CD4-positive, alpha-beta T cell treated with Interleukin-21 for 1 hour (primary cell): ENCODE data around the gene BGLAP.
A peak's percentile ranks its signal among the peaks of the same experiment; 100 is the strongest.
"Not testable (repeated sequence)": the region's sequence is repeated elsewhere in the genome, so short reads cannot be mapped to it uniquely, and the experiment has no call there.

Experiments
- DNase-seq: peaks from one replicate; pipeline ENCODE4 v3.0.0-alpha.2; 2020

Gene BGLAP

DNA sequence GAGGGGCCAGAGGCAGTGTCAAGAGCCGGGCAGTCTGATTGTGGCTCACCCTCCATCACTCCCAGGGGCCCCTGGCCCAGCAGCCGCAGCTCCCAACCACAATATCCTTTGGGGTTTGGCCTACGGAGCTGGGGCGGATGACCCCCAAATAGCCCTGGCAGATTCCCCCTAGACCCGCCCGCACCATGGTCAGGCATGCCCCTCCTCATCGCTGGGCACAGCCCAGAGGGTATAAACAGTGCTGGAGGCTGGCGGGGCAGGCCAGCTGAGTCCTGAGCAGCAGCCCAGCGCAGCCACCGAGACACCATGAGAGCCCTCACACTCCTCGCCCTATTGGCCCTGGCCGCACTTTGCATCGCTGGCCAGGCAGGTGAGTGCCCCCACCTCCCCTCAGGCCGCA is at the start of gene BGLAP:
Gene BGLAP, plus strand, starts transcription at position 259 of the 400 bp plus-strand sequence. Its CDS starts 48 bp downstream, at position 307.
- no peak for DNase-seq

DNA sequence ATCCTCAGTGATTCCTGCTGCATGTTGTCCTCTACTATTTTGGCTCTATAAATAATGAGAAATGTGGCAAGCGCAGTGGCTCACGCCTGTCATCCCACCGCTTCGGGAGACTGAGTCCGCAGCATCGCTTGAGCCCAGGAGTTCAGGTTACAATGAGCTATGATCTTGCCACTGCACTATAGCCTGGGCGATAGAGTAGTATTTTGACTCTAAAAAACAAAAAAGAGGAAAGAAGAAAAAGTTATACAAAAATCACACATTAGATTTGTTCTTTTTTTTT is 48.8 kb upstream of the BGLAP start:
- no peak for DNase-seq

DNA sequence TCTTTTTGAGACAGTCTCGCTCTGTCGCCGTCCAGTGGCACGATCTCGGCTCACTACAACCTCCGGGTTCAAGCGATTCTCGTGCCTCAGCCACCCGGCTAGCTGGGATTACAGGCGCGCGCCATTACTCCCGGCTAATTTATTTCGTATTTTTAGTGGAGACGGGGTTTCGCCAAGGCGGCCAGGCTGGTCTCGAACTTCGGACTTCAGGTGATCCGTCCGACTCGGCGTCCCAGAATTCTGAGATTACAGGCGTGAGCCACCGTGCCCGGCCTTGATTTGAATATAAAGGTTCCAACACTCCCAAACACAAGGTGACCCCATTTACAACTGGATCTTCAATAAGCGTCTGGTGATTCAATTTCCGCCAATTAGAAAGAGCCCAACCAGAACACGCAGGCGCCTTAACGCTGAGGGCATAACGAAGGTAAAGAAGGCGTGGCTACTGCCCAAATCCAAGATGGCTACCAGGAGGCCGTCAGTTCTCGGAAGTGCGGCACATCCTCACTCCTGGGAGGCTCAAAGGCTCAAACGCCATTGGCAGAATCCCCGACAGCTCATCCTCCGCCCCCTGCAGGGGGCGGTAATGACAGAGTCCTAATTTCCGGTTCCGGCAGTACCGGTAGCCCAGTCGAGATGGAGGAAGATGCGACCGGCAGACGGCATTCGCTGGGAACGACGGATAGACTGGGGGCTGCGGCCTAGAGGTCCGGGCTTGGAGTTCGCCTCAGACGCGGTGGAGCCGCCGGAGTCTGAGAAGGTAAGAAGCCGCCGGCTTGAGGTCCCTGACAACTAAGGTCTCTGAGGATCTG is 48.3 kb upstream of the BGLAP start, which contains the start of gene SLC25A44:
Gene SLC25A44, plus strand, starts transcription at position 617 of the 812 bp plus-strand sequence. CDS start 5,744 bp downstream, outside the sequence.
- peak; percentile 98 for DNase-seq

DNA sequence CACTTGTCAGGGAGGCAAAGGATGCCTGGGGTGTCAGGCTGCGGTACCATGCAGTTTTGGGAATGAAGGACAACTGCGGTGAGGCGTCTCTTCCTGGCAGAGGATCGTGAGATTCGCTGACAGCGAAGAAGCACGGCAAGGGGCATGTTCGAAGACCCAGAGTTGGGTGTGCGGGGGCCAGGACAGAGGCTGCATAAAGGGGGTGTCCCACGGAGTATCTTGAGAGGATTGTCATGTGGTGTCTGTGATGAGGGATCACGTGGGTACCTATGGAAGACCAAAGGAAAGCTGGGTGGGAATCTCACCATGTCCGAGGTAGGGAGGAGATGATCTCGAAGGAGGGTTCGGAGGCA is 47.7 kb upstream of the BGLAP start:
- DNase-seq = no peak

DNA sequence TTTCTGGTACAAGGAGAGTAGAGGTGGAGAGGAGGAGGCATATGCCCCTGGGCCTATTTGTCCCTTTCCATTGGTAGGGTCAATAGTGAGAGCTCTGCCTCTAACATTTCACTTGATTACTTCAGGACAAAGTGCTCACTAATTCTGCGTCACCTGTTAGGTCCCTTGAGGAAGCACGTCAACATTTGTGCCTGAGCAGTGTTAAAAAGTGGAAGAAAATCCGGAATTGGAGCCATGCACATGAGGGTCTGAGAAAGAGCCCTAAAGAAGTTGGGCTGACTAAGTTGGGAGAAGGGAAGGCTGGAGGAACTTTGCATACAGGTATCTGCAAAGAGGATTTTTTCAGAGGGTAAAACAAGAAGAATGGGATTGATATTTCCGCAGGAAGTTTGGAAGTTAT is 46.1 kb upstream of the BGLAP start:
- DNase-seq = no peak

DNA sequence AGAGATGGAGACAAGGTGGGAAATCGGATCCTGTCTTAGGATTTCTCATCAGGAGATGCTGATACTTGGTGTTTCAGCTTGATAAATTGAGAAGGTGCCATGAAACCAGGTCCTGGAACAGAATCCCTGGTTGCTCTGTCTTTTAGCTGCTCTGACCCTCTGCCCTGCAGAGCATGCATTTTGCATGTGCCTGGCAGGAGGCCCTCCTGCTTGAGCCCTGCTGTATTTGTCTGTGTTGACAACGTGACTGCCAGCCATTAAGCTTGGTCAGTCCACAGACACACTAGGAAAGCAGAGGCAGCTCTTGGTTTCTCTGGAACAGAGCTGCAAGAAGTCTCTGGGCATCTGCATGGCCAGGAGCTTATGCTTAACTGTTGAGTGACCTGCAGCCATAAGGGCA is 45.5 kb upstream of the BGLAP start:
- DNase-seq = no peak

DNA sequence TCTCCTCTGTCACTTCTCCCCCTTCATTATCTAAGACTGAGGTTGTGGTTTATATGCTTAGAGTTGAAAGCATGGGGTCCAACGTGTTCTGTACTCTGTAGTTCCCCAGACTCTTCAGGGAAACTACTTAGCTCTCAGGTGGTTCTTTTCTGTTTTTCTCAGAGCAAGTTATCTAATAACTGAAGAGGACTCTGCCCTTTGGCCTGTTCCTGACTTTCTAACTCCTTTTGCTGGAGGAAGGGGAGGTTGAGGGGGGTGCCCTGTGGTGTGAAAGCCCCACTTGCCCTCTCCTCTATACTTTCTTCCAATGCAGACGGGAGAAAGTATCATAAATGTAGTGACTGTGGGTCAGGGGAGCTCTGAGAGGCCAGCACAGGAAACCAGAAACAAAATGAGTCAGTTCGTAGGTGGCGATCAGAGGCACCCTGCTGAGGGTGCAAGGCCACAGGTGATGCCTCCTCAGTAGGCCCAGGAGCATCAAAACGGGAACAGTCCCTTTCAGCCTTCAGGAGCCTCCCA is 43.1 kb upstream of the BGLAP start:
- DNase-seq = no peak

DNA sequence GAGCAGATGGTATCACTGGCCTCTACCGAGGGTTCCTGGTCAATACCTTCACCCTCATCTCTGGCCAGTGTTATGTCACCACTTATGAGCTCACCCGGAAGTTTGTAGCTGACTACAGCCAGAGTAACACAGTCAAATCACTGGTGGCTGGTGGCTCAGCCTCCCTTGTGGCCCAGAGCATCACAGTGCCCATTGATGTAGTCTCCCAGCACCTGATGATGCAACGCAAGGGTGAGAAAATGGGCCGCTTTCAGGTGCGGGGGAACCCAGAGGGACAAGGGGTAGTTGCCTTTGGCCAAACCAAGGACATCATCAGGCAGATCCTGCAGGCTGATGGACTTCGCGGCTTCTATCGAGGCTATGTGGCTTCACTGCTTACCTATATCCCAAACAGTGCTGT is 41.9 kb upstream of the BGLAP start:
- no peak for DNase-seq

DNA sequence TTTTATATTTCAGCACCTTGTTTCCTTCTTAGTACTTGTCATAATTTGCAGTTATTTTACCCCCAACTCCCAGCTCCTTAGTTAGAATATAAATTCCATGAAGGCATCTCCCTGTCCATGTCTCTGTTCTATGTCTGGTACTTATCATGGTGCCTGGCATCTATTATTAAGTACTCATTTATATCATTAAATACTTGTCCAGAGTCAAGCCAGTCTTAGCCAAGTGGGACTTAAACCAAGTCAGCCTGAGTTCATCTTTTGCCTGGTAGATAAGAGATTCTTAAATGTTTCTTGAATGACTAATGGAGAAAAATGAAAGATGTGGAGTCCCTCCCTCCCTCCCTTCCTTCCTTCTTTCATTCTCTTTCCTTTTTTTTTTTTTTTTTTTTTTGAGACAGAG is 38.7 kb upstream of the BGLAP start:
- no peak for DNase-seq

DNA sequence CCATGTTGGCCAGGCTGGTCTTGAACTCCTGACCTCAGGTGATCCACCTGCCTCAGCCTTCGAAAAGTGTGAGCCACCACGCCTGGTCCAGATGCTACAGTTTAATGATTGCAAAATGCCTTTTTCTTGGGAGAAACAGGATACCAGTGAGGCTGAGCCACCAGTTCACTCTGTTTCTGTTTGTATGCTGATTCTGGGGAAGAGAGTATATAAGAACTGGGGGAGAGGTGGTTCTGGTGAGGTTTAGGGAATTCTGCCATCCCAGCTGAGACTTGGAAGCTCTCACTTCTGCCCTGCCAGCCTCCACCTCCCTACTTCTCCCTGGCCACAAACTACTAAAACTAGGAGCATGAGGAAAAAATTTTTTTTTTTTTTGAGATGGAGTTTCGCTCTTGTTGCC is 37.3 kb upstream of the BGLAP start:
- DNase-seq = no peak

DNA sequence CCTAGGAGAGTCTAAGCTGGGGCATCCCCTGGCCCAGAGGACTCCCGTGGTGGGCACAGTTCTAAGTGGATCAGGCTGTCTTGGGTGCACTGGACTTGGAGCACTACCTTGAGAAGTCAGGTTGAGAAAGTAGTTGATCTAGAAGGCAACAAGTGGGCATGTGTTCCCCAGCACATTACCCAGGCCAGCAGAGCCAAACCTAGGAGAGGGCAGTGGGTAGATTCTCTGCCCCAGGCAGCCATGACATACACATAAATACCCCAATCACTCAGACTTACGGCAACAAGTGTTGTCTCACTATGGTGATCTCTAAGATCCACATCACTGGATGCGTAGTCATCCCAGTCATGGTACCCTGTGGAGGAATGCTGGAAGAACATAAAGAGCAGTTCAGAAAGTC is 30.7 kb upstream of the BGLAP start:
- no peak for DNase-seq

DNA sequence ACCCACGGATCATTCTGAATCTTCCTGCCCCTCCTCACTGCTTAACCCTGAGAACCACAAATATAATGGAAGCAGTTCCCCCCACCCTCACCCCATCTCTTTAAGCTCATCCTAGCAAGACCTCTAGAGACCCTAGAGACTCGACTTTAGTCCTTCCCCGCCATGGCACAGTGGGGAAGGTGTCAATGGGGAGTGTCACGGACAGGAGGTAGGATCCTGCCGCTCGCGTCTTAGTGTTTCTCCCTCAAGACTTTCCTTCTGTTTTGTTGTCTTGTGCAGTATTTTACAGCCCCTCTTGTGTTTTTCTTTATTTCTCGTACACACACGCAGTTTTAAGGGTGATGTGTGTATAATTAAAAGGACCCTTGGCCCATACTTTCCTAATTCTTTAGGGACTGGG is 29.9 kb upstream of the BGLAP start:
- DNase-seq = no peak

DNA sequence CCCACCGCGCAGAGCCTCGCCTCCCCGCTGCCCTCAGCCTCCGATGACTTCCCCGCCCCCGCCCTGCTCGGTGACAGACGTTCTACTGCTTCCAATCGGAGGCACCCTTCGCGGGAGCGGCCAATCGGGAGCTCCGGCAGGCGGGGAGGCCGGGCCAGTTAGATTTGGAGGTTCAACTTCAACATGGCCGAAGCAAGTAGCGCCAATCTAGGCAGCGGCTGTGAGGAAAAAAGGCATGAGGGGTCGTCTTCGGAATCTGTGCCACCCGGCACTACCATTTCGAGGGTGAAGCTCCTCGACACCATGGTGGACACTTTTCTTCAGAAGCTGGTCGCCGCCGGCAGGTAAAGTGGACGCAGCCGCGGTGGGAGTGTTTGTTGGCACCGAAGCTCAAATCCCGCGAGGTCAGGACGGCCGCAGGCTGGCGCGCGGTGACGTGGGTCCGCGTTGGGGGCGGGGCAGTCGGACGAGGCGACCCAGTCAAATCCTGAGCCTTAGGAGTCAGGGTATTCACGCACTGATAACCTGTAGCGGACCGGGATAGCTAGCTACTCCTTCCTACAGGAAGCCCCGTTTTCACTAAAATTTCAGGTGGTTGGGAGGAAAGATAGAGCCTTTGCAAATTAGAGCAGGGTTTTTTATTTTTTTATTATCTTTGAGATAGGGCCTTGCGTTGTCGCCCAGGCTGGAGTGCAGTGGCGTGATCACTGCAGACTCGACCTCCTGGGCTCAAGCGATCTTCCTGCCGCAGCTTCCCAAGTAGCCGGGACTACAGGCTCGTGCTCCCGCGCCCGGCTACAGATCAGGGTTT is 28.9 kb upstream of the BGLAP start, which contains the start of gene PMF1:
Gene PMF1, plus strand, starts transcription at position 175 of the 811 bp plus-strand sequence. Its CDS starts 9 bp downstream, at position 184.
- DNase-seq = peak; percentile 96

DNA sequence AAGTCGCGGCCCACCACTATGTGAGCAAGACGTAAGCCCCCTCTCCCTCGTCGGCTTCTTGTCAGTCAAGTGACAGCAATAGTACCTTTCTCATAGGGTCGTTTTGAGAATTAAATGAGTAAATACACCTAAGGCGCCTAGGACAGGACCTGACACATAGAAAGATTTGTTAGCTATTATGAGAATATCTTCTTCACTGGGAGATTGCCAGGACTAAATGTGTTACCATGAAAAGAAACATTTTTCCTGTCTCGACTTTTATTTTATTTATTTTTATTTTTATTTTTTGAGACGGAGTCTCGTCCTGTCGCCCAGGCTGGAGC is 28.4 kb upstream of the BGLAP start:
- no peak for DNase-seq

DNA sequence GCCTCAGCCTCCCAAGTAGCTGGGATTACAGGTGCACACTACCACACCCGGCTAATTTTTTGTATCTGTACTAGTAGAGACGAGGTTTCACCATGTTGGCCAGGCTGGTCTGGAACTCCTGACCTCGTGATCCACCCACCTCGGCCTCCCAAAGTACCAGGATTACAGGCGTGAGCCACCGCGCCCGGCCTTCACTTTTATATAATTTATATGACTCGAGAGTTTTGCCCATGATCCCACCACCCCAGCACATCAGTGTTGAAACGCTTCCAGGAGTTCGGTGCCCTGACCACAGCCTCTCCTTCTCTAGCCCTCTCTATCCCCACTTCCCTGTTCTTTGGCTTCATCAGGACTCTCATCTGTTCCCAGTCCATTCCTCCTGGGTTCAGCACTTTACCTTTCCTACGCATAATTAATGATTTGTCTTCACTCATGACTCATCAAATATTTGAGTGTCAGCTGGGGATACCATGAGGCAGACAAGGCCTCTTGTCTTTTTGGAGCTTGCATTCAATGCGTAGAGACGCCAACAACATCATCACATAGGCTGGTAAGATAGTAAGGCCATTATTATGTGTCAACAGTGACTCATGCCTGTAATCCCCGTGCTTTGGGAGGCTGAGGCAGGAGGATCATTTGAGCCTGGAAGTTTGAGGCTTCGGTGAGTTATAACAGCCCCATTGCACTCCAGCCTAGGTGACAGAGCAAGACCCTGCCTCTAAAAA is 27.8 kb upstream of the BGLAP start:
- peak; percentile 13 for DNase-seq

DNA sequence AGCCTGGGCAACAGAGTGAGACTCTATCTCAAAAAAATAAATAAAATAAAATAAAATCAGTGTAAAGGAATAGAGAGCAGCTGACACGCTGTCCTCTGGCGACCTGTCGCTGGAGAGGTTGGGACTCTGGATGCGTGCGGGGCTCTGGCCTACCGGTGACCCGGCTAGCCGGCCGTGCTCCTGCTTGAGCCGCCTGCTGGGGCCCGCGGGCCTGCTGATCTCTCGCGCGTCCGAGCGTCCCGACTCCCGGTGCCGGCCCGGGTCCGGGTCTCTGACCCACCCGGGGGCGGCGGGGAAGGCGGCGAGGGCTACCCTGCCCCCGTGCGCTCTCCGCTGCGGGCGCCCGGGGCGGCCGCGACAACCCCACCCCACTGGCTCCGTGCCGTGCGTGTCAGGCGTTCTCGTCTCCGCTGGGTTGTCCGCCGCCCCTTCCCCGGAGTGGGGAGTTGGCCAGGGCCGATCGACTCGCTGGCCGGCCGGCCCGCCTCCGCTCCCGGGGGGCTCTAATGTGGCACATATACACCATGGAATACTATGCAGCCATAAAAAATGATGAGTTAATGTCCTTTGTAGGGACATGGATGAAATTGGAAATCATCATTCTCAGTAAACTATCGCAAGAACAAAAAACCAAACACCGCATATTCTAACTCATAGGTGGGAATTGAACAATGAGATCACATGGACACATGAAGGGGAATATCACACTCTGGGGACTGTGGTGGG is 25.5 kb upstream of the BGLAP start:
- not testable (repeated sequence) for DNase-seq

DNA sequence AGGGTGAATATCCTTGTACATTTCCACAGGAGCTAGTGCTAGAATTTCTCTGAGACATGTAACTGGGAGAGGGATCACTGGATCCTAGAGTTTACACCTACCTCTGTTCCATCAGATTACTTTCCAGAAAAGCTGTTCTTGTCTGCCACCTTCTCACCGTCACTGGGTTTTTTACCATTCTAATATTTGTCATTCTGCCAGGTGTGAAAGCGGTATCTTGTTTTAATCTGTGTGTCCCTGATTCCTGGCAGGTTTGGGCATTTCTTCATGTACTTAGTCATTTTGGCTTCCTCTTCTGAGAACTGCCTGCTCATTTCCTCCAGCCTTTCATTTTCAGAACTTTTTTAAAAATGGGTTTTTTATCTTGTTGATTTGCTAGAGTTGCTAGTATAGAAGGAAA is 24.1 kb upstream of the BGLAP start:
- peak; percentile 75 for DNase-seq

DNA sequence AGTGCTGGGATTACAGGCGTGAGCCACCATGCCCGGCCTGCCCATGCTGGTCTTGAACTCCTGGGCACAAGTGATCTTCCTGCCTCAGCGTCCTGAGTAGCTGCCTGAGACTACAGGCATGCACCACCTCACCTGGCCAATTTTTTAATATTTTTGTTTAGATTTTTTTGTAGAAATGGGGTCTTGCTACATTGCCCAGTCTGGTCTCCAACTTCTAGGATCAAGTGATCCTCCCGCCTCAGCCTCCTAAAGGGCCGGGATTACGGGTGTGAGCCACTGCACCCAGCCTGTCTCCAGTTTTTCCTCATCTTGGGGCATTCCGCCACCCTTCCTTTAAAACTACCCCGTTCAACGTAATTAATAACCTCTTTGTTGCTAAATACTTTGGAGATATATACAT is 21.8 kb upstream of the BGLAP start:
- DNase-seq = no peak

DNA sequence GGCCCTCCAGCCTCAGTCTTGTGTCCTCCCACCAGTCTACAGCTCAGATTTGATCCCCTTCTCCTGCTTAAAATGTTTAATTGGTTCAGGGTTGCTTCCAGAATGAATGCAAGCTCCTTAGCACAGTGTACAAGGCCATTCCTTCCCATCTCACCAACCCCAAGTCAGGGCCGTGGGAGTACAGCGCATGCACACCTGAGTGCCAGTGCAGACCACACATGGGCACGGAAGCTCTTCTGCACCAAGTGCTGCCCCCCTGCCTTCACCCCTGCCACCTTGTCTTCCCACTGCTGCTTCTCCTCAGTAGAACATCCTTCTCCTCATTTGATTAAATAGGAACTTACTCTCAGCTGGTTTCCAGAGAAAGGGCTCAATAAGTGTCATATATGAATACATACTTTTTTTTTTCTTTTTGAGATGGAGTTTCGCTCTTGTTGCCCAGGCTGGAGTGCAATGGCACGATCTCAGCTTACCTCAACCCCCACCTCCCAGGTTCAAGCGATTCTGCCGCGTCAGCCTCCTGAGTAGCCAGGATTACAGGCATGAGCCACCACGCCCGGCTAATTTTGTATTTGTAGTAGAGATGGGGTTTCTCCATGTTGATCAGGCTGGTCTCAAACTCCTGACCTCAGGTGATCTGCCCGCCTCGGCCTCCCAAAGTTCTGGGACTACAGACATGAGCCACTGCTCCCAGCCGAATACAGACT is 19.8 kb upstream of the BGLAP start:
- DNase-seq = no peak

DNA sequence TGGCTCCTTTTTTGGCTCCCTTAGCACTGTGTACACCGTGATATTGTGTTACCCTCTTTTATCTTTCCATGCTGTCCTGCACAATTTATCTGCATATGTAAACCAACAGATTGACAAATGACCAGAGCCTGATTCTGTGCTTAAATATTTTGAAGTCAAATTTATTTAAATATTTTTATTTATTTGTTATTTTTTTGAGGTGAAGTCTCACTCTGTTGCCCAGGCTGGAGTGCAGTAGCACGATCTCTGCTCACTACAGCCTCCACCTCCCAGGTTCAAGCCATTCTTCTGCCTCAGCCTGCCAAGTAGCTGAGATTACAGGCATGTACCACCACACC is 16.3 kb upstream of the BGLAP start:
- DNase-seq = no peak

DNA sequence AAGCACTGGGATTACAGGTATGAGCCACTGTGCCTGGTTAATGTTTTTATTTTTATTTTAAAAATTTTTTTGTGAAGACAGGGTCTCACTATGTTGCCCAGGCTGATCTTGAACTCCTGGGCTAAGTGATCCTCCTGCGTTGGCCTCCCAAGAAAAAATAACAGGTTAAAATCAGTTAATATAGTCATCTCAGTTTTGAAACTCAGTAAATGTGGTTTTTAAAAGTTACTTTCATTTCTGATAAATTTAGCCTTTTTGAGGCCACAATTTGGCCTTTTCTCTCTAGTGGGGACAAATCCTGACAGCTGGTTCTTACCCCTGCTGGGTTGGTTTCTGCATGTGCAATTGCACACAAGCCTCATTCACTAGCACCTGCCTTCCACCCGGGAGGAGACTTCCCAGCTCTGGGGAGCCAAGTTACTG is 15.9 kb upstream of the BGLAP start:
- DNase-seq = no peak

DNA sequence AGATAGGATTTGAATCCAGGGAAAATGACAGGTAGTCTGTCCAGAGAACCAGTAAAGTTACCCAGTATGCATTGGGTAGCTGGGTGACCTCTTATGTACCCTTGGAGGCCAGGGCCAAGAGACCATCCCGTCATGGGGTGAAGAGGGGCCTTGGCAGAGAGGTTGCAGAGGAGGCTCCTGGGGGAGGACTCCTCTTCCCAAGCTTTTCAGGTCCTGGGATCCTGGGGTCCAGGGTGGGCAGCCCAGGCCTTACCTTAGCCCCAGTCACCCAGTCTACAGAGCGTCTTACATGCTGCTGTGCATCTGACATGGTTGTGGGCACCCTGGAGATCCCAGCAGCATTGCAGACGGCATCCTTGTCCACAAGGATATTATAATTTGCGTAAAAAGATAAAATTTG is 15.2 kb upstream of the BGLAP start:
- DNase-seq = no peak
